GM18951 (cell line): Measurements from ENCODE around the gene VIPR2.

ENCODE experiments used
- POLR2A ChIP-seq: IDR thresholded peaks from 4 replicates; pipeline ENCODE4 v1.6.1; 2011; ENCODE audit warnings: mild to moderate bottlenecking; ENCODE audit not compliant: insufficient read length, insufficient read depth; ENCODE audit errors: extremely low read depth
- in situ Hi-C: fragments of 300-500 bp; cut with MboI; formaldehyde crosslinking; loops from one replicate; pipeline ENCODE4 v1.12.0; 2022; ENCODE audit warnings: low sequenced_read_pairs, mixed read lengths, inconsistent platforms; ENCODE audit not compliant: unreplicated experiment

VIPR2 gene

DNA sequence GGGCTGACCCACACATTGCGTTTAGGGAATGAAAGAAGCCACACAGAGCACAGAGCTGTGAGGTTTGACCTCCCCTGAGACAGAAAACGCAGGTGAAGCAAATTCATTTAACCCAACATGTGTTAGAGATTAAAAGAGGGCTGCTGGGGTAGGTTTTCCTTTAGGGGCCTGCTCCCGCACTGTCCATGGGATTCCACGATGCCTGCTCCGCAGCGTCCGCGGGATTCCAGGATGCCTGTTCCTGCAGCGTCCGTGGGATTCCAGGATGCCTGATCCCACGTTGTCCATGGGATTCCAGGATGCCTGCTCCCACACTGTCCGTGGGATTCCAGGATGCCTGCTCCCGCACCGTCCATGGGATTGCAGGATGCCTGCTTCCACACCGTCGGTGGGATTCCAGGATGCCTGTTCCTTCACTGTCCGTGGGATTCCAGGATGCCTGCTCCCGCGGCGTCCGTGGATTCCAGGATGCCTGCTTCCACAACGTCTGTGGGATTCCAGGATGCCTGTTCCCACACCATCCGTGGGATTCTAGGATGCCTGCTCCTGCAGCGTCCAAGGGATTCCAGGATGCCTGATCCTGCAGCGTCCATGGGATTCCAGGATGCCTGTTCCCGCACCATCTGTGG is 78.7 kb downstream of the VIPR2 start:
- in situ Hi-C loops = no loop called here

DNA sequence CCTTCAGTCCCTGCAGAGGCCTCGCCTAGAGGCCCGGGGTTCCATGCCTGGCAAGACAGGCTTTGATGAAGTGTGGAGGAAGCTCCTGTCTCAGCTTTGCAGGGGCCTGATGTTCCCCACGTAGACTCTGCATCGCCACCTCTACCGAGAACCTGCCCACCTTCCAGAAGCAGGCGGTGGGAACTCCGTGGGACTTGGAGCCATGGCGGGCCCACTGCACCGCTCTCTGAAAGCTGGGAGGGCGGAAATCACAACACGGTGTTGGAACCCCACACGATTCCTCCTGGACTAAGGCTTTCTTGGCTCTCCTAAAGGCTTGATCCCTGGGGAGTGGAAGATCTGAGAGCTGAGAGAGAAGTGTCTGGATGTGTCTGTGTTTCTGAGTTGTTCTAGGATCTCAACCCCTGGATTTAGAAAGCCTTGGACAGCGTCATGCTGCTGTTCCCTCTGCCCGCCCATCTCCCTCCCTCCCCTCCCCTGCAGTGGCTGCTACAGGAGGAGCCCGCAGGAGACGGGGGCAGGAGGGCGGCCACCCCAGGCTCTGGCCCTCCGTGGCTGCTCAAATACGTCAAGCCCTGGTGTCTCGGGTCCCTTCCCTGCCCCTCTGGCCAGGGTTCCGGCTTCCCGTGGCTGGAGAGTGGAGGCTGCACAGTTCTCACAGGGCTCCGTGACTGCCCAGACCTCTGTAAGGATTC is 79.7 kb downstream of the VIPR2 start:
- no peak for TF ChIP-seq POLR2A
- in situ Hi-C loops = no loop called here

More for the DNA sequence above, 78.7 kb downstream of the VIPR2 start:
- TF ChIP-seq POLR2A = no peak

DNA sequence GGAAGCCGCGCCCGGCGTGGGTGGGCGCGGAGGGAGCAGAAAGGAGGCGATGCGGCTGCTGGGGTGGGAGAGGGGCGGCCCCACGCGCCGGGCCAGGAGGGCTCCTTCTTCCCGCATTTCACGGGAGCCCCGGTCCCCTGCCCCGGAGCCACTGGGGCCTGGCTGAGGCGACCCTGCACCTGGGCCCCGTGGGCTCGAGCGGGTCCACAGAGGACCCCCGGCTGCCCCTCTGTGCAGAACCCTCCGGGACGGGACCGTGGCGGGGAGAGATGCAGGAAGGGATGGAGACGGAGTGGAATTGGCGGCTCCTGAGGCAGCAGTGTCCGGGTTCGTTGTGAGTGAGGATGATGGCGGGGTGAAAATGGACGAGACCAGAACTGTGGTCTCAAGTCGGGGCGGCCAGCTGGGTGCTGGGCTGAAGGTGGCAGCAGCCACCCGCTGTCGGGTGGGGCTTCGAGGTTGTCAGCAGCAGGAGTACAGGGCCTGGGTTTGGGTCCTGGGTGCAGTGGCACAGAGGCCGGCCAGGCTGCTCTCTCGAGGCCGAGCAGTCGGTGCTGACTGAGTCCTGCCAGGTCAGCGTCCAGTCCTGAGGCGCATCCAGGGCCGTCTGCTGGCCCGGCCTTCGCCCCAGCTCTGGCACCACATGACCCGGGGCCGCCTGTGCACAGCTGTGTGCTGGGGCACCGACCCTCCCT is 80.4 kb downstream of the VIPR2 start:
- in situ Hi-C loops = no loop called here

DNA sequence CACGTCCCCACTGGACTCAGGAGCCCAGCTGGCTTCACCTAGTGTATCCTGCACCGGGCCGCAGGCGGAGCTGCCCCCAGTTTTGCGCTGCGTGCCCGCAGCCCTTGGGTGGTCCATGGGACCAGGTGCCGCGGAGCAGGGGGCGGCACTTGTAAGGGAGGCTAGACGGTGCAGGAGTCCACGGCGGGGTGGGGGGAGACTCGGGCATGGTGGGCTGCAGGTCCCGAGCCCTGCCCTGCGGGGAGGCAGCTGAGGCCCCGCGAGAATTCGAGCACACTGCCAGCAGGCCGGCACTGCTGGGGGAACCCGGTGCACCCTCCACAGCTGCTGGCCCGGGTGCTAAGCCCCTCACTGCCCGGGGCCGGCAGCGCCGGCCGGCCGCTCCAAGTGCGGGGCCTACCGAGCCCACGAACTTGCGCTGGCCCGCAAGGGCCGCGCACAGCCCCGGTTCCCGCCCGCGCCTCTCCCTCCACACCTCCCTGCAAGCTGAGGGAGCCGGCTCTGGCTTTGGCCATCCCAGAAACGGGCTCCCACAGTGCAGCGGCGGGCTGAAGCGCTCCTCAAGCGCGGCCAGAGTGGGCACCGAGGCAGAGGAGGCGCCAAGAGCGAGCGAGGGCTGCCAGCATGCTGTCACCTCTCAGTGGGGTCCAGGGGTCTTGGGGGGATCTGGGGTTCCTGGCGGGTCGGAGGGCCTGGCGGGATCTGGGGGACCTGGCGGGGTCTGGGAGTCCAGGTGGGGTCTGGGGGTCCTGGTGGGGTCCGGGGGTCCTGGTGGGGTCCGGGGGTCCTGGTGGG is 81.4 kb downstream of the VIPR2 start:
- TF ChIP-seq POLR2A = no peak
- in situ Hi-C loops = no loop called here

More for the DNA sequence above, 80.4 kb downstream of the VIPR2 start:
- no peak for TF ChIP-seq POLR2A

- in situ Hi-C loops = no loop called here
- no peak for TF ChIP-seq POLR2A
Observed at GRCh38 chr7:159062569-159062968, 82.1 kb downstream of the VIPR2 start.

GRCh38 chr7:159061674-159062212 is 82.9 kb downstream of the VIPR2 start:
- in situ Hi-C loops = no loop called here
- no peak for TF ChIP-seq POLR2A

GRCh38 chr7:159061209-159061608 is 83.5 kb downstream of the VIPR2 start:
- in situ Hi-C loops = no loop called here
- no peak for TF ChIP-seq POLR2A

GRCh38 chr7:159060440-159060839 is 84.2 kb downstream of the VIPR2 start:
- in situ Hi-C loops = no loop called here

GRCh38 chr7:159059629-159060028 is 85.0 kb downstream of the VIPR2 start:
- in situ Hi-C loops = no loop called here
- TF ChIP-seq POLR2A = no peak

More at GRCh38 chr7:159060440-159060839, 84.2 kb downstream of the VIPR2 start:
- no peak for TF ChIP-seq POLR2A

DNA sequence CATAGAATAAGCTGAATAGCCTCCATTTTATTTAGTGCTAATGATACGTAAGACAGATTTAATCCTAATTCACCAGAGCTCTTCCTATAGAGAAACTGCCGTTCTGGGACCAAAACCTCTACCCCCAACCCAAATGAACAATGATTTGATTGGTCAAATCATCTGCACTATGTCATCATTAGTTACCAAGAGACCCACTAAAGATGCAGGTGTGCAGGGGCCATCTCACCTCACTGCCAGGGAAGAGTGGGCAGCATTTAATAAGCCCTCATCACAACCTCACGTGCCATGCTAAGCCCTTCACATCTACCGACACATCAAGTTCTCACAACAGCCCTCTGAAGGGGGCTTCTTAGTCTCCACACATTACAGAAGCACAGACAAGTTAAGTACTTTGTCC is 87.0 kb downstream of the VIPR2 start:
- in situ Hi-C loops = no loop called here
- TF ChIP-seq POLR2A = no peak

- no peak for TF ChIP-seq POLR2A
- in situ Hi-C loops = no loop called here
Observed at GRCh38 chr7:159056737-159057136, 87.9 kb downstream of the VIPR2 start.

DNA sequence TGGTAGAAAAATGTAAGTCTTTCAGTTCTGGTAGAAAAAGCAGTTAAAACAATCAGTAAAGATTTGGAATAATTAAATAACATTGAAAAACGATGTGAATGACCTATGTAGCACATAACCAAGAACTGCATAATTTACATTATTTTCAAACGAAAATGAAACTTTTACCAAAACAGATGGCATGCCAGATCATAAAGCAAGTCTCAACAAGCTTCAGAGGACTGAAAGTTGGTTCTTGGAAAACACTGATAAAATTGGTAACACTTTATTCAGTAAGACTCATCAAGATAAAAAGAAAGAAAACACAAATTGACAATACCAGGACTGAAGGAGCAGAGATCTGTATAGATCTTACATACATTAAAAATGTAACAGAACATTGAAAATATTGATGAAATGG is 92.8 kb downstream of the VIPR2 start:
- no peak for TF ChIP-seq POLR2A
- in situ Hi-C loops = no loop called here

GRCh38 chr7:159050704-159051103 is 94.0 kb downstream of the VIPR2 start:
- in situ Hi-C loops = no loop called here
- TF ChIP-seq POLR2A = no peak
